Keratinocyte (primary cell): Measurements from ENCODE around the gene TPO. TPM values are rescaled to one million over a fixed set of nuclear protein-coding genes. Genes with fewer than 3 reads are reported as not detected.

Experiments
- DNase-seq: peaks from one replicate; pipeline ENCODE4 v3.0.0-alpha.2; 2011; ENCODE audit warnings: low read depth, missing footprints, low spot score
- FAIRE-seq: peaks from 2 replicates; lab custom pipeline; 2011; peaks lifted over from hg19 to GRCh38; lab: Jason Lieb, UNC
- H2AFZ ChIP-seq: 2 replicates; pipeline ENCODE4 v1.6.0; 2012; ENCODE audit warnings: low read length, control low read depth, inconsistent platforms; ENCODE audit not compliant: control insufficient read depth
- H3K27ac ChIP-seq: 2 replicates; pipeline ENCODE4 v1.5.1; 2011; ENCODE audit warnings: low read length; ENCODE audit not compliant: control insufficient read depth, insufficient read depth
- H3K27me3 ChIP-seq: 3 replicates; pipeline ENCODE4 v1.6.0; 2011; ENCODE audit warnings: low read length; ENCODE audit not compliant: control insufficient read depth, insufficient read depth; ENCODE audit errors: extremely low read depth
- H3K36me3 ChIP-seq, 2 experiments: 2 replicates in 1 of 2; 3 replicates in 1 of 2; pipeline ENCODE4 v1.5.1; 2011; ENCODE audit warnings: low read length in 2 of 2, mild to moderate bottlenecking in 1 of 2; ENCODE audit not compliant: control insufficient read depth in 2 of 2, insufficient read depth in 2 of 2; ENCODE audit errors: extremely low read depth in 1 of 2
- H3K4me1 ChIP-seq: 3 replicates; pipeline ENCODE4 v1.5.1; 2011; ENCODE audit warnings: low read length; ENCODE audit not compliant: control insufficient read depth, insufficient read depth; ENCODE audit errors: extremely low read depth
- H3K4me2 ChIP-seq: 3 replicates; pipeline ENCODE4 v1.6.0; 2011; ENCODE audit warnings: low read depth, low read length; ENCODE audit not compliant: control insufficient read depth, insufficient read depth; ENCODE audit errors: extremely low read depth
- H3K4me3 ChIP-seq, 3 experiments: fragments of 200-600 bp in 1 of 3; sonication (generic) in 1 of 3; 2 replicates in 2 of 3; 3 replicates in 1 of 3; pipeline ENCODE4 v1.5.1; 2011 to 2016; ENCODE audit warnings: low read length in 3 of 3, mild to moderate bottlenecking in 3 of 3, control low read depth in 2 of 3, inconsistent platforms in 1 of 3, low read depth in 1 of 3, mixed read lengths in 1 of 3, mixed run types in 1 of 3, moderate library complexity in 1 of 3; ENCODE audit not compliant: control insufficient read depth in 2 of 3, insufficient read depth in 2 of 3; ENCODE audit errors: extremely low read depth in 1 of 3
- H3K79me2 ChIP-seq: 2 replicates; pipeline ENCODE4 v1.6.0; 2012; ENCODE audit warnings: low read length; ENCODE audit not compliant: control insufficient read depth, insufficient read depth
- H3K9ac ChIP-seq: 3 replicates; pipeline ENCODE4 v1.6.0; 2011; ENCODE audit warnings: low read length; ENCODE audit not compliant: control insufficient read depth, insufficient read depth; ENCODE audit errors: extremely low read depth
- H3K9me1 ChIP-seq: 3 replicates; pipeline ENCODE4 v1.6.0; 2011; ENCODE audit warnings: low read length; ENCODE audit not compliant: control insufficient read depth, insufficient read depth; ENCODE audit errors: extremely low read depth
- H3K9me3 ChIP-seq: 2 replicates; pipeline ENCODE4 v1.5.1; 2012; ENCODE audit warnings: low read depth, low read length; ENCODE audit not compliant: control insufficient read depth
- H4K20me1 ChIP-seq: 3 replicates; pipeline ENCODE4 v1.6.0; 2011; ENCODE audit warnings: low read length; ENCODE audit not compliant: control insufficient read depth, insufficient read depth; ENCODE audit errors: extremely low read depth
- CTCF ChIP-seq, 3 experiments: IDR thresholded peaks in 1 of 3; conservative IDR thresholded peaks in 1 of 3; optimal IDR thresholded peaks in 1 of 3; 2 replicates in 2 of 3; 3 replicates in 1 of 3; pipeline versions ENCODE3 to v1.5.1; 2011; ENCODE audit warnings: low read length in 3 of 3, mild to moderate bottlenecking in 3 of 3, moderate library complexity in 2 of 3, control low read depth in 1 of 3, inconsistent platforms in 1 of 3; ENCODE audit not compliant: insufficient read depth in 2 of 3; ENCODE audit errors: extremely low read depth in 1 of 3
- EZH2 ChIP-seq: IDR thresholded peaks from one replicate; pipeline ENCODE4 v1.6.1; 2012; ENCODE audit warnings: inconsistent platforms, mild to moderate bottlenecking, low read length, moderate library complexity
- dilution Hi-C: fragments of 300-500 bp; cut with MboI; formaldehyde crosslinking; loops from one replicate; pipeline ENCODE4 v1.7.0; 2020; ENCODE audit warnings: low sequenced_read_pairs; ENCODE audit not compliant: extremely low pct_ligation_motif_present
- polyA plus RNA-seq, 5 experiments: library from polyadenylated mRNA; depleted of rRNA in 3 of 5; stranded (reverse) in 3 of 5; stranded (forward) in 1 of 5; unstranded in 1 of 5; fragments of >200 nt; gene quantifications; 1 replicate in 1 of 5; 2 replicates in 3 of 5; 3 replicates in 1 of 5; pipeline versions ENCODE4 v1.2.1 to v1.2.3, GENCODE V29; 2011 to 2012; ENCODE audit warnings: missing spikeins in 2 of 5, low read depth in 1 of 5, low replicate concordance in 1 of 5

Gene TPO
- polyA plus RNA-seq, 1 donor (not counting 4 experiments of a cell fraction or from before 2014, with no cell fraction given) = 0.07 TPM

- Histone ChIP-seq H3K9me3 (no peaks in the 10 kb centered on the region), H3K4me3 (no peak overlapping the region), H3K27me3 (no peaks in the 10 kb centered on the region), H3K4me2 (no peak overlapping the region), H4K20me1 (no peaks in the 10 kb centered on the region), H3K9me1 (no peaks in the 10 kb centered on the region), H3K4me1 (no peaks in the 10 kb centered on the region), H3K79me2 (no peaks in the 10 kb centered on the region), H3K36me3 (no peaks in the 10 kb centered on the region), H3K27ac (no peak overlapping the region), H2AFZ (no peak overlapping the region), H3K9ac (no peak overlapping the region)
- TF ChIP-seq EZH2 (no peak), CTCF (optimal IDR thresholded peaks at IDR 0.05 in 1 of 3, IDR thresholded peaks at IDR 0.05 in 1 of 3, conservative IDR thresholded peaks at IDR 0.05 in 1 of 3; ENCODE audit: extremely low read depth in 1 of 3, insufficient read depth in 2 of 3, low read length in 3 of 3) (no peak)
- DNase-seq (no peak), FAIRE-seq (no peak)
- dilution Hi-C loops = no loop called here
Observed at GRCh38 chr2:1498176-1498575, 84.9 kb downstream of the TPO start.

- Histone ChIP-seq H2AFZ (no peak overlapping the region), H3K79me2 (no peaks in the 10 kb centered on the region), H3K9me1 (no peaks in the 10 kb centered on the region), H3K36me3 (no peaks in the 10 kb centered on the region), H4K20me1 (no peaks in the 10 kb centered on the region), H3K4me2 (no peak overlapping the region), H3K4me1 (no peaks in the 10 kb centered on the region), H3K9ac (no peak overlapping the region), H3K9me3 (no peaks in the 10 kb centered on the region), H3K27ac (no peak overlapping the region), H3K4me3 (no peak overlapping the region), H3K27me3 (no peaks in the 10 kb centered on the region)
- TF ChIP-seq CTCF (optimal IDR thresholded peaks at IDR 0.05 in 1 of 3, IDR thresholded peaks at IDR 0.05 in 1 of 3, conservative IDR thresholded peaks at IDR 0.05 in 1 of 3; ENCODE audit: extremely low read depth in 1 of 3, insufficient read depth in 2 of 3, low read length in 3 of 3) (no peak), EZH2 (no peak)
- FAIRE-seq (no peak), DNase-seq (no peak)
- dilution Hi-C loops = no loop called here
Observed at GRCh38 chr2:1499033-1499795, 86.0 kb downstream of the TPO start.
